Posterior cingulate gyrus (tissue), 11 donors: ENCODE results near the gene ACSM5.
"Not testable (repeated sequence)": the region's sequence is repeated elsewhere in the genome, so short reads cannot be mapped to it uniquely, and the experiment has no call there.

Experiments used
- DNase-seq, 10 donors: peaks; one replicate each; pipeline versions ENCODE4 v3.0.0 to v3.0.0-alpha.2; 2020 to 2021; ENCODE audit warnings: mixed read lengths in 3 of 10
- intact Hi-C: fragments of 100-400 bp; cut with DNase I; formaldehyde crosslinking; loops from one replicate; pipeline ENCODE4 v1.15.1; 2023

Gene ACSM5

GRCh38 chr16:20441191-20441590, 31.9 kb downstream of the ACSM5 start:
- DNase-seq: no peak
- intact Hi-C loops: no loop called here

DNA sequence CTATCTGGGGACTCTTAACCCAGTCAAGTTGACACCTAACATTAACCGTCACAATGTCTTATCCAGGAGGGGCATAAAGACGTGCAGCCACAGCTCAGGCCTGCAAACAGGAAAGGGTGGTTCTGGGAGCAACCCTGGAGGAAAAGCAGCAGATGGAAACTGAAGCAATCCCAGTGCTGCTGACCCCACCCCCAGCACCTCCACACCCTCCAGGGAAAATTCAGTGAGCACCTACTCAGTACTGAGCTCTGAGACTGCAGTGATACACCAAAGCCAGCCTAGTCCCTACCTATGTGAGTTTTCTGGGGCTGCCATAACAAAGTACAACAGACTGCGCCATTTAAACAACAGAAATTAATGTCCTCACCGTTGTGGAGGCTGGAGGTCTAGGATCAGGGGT, 32.5 kb downstream of the ACSM5 start:
- DNase-seq, intact Hi-C loops: not testable (repeated sequence)

GRCh38 chr16:20446652-20447393, 37.5 kb downstream of the ACSM5 start:
- intact Hi-C loops, DNase-seq: not testable (repeated sequence)

- intact Hi-C loops, DNase-seq: not testable (repeated sequence)
Observed at GRCh38 chr16:20451364-20451763, 42.0 kb downstream of the ACSM5 start, which contains the start of gene ACSM2A. Gene ACSM2A, plus strand, starts transcription at chr16:20451521. Its CDS starts 8,594 bp downstream, at chr16:20460115.

DNA sequence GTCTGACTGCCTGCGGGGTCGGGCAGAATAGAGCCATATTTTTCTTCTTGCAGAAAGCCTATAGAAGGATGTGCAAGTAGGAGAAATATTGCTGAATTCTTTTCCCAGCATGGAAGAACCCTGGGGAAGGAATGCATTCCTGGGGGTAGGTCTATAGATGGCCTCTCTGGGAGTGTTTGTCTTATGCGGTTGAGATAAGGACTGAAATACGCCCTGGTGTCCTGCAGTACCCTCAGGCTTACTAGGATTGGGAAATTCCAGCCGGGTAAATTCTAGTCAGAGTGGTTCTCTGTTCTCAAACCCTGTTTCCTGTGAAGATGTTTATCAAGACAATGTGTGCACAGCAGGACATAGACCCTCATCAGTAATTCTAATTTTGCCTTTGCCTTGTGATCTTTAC, 44.3 kb downstream of the ACSM5 start:
- intact Hi-C loops, DNase-seq: not testable (repeated sequence)

DNA sequence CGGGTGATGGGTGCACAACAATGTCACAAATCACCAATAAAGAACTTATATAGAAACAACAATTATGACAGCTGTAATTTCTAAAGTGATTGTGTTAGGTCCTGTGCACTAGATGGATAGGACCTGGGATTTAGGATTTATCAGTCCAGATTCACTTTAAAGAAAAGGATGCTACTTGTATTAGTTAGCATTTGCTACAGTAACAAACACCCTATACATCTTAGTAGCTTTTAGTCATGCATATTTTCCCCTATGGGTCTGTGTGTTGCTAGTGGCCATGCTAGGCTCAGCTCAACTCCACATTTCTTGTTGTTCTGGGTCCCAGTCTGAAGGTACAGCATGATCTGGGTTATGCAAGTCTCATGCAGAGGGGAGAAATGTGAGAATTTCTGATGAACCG, 49.9 kb downstream of the ACSM5 start:
- intact Hi-C loops, DNase-seq: not testable (repeated sequence)

DNA sequence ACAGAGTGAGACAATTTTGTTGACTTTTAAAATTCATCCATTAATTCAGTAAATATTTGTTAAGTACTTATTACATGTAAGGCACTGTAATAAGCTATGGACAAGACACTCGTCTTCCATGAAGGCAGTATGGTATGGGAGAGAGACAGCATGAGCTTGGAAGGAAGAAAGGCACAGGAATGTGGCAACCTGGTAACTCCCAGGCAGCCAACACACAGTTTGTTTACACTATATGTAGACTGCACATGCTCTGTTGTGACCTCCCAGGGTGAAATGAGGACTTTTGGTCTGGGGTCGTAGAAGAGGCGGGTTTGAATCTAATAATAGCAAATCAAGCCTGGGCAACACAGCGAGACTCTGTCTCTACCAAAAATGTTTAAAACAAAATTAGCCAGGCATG, 51.0 kb downstream of the ACSM5 start:
- intact Hi-C loops, DNase-seq: not testable (repeated sequence)

GRCh38 chr16:20468954-20469353, 59.6 kb downstream of the ACSM5 start:
- intact Hi-C loops, DNase-seq: not testable (repeated sequence)

GRCh38 chr16:20469930-20470329, 60.6 kb downstream of the ACSM5 start:
- intact Hi-C loops, DNase-seq: not testable (repeated sequence)

DNA sequence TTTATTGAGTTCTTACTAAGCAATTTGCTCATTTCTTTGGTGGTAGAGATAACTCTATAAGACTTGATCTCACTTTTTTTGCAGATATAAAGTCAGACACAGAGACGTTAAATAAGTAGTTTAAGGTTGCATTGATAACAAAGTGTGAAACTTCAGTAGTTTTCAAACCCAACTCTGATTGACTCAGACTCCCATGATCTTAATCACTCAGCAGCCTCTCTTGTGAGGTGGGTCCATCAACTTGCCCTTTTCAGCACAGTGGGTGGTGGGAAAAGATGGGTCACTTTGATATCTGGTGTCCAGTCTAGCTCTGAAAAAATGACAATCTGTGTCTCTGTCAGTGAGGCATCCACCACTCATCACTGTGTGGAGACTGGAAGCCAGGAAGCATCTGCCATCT, 61.4 kb downstream of the ACSM5 start:
- intact Hi-C loops, DNase-seq: not testable (repeated sequence)

- intact Hi-C loops, DNase-seq: not testable (repeated sequence)
Observed at GRCh38 chr16:20477188-20477744, 67.9 kb downstream of the ACSM5 start.

DNA sequence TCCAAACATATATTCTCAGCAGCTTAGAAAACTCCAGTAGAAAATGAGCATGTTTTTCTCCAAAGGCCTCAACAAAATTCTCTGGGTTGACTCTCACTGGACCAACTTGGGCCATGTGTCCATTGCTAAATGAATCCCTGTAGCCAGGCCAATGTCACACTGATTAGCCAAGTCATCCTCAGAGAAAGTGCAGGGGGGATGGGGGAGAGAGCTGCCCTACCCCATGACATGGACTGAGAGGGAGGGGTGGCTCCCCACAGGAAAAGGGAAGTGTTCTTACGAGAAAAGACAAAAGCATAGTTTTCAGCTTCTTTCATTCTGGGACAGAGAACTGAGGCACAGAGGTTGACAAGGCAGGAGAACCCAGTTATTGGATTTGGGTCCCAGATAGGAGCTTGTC, 74.7 kb downstream of the ACSM5 start:
- intact Hi-C loops: not testable (repeated sequence)

DNA sequence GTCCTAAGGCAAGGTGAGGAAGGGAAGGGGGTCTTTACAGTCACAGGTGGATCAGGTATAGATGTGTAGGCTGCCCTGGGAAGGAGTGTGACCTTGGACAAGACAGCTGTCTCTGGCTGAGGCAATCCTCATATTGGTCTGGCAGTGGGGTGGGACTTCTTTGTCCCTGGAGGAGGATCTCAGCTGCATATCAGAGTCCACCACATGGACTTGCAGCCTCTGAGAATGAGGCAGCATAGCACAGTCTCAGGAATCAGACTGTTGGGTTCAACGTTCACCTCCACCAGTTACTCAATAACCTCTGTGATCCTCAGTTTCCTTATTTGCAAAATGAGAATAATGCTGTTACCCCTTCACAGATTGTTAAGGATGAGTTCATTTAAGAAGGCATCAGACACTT, 75.4 kb downstream of the ACSM5 start:
- intact Hi-C loops: no loop called here
- DNase-seq: no peak

More for the DNA sequence above, 74.7 kb downstream of the ACSM5 start:
- DNase-seq: not testable (repeated sequence)

DNA sequence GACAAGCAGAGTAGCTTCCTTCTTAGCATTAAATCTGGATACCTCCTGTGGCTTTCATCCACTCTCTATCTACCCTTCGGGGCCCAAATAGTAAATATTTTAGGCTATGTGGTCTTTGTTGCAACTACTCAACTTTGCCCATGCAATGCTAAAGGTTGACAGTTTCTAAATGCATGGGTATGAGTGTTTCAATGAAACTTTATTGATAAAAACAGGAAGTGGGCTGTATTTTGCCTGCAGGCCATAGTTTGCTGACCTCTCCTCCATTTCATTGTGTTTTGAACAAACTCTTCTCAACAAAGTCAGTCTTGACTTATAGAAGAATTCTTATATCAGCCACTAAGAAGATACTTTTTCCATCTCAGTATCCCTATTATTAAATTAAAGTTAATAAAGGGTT, 76.1 kb downstream of the ACSM5 start:
- intact Hi-C loops: no loop called here
- no peak for DNase-seq
